Right renal cortex interstitium (tissue), 3 donors: ENCODE measurements around the gene CPA3. TPM values are rescaled to one million over a fixed set of nuclear protein-coding genes. Genes with fewer than 3 reads are reported as not detected.

Source experiments
- DNase-seq, 3 donors: peaks; one replicate each; pipeline ENCODE4 v3.0.0-alpha.2; 2013; ENCODE audit warnings: low read depth in 3 of 3, low spot score in 2 of 3
- polyA plus RNA-seq, 3 donors: library from polyadenylated mRNA; unstranded; fragments of 120-200 nt; gene quantifications; one replicate each; pipeline ENCODE4 v1.2.1, GENCODE V29; 2013; ENCODE audit not compliant: insufficient read length in 3 of 3

Gene CPA3
- under 1 TPM; 0.21 to 0.61 (median 0.58) TPM for polyA plus RNA-seq

DNA sequence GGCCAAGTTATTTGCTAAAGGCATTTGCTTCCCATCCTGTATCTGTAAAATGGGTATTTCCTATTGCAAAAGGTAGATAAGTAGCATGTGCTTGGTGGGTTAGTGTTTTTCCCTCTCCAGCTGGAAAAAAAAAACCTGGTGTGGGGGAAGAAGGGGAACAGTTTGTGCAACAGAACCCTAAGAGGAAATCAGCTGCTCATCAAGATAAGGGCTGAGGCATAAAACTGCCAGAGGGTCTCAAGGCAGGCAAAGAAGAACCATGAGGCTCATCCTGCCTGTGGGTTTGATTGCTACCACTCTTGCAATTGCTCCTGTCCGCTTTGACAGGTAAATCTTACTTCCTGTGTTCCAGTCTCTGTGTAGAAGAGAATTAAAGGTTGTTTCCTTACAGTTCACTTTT lies at the start of gene CPA3:
Gene CPA3, plus strand, starts transcription at position 248 of the 400 bp plus-strand sequence. Its CDS starts 12 bp downstream, at position 260.
- no peak for DNase-seq

- DNase-seq = no peak
Measured at GRCh38 chr3:148815316-148816110, 49.6 kb upstream of the CPA3 start.

- DNase-seq = no peak
Measured at GRCh38 chr3:148816427-148816826, 48.7 kb upstream of the CPA3 start.

DNA sequence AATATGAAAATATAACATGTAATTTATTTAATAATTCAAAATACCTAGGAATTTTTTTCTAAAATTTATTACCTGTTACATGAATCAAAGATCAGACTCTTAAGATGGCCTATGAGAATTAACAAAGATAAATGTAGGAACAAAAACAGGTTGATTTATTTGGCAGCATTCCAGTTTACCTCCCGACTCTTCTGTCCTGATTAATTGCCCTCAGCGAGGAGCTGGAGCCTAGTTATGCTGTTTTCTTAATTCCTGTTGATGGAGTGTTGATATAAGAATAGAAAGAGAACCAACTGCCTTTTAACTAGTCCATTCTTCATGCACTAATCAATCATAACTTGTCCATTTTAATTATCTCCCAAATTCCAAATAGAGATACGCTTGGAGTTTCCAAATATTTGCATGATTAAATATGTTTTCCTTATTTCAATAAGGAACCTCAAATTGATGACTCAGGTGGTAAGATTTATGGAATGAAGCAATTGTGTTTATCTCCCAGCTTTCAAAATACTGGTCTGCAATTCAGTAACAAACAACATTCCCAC lies 48.0 kb upstream of the CPA3 start:
- DNase-seq = no peak

GRCh38 chr3:148820361-148821245 lies 44.5 kb upstream of the CPA3 start:
- no peak for DNase-seq

- no peak for DNase-seq
Measured at GRCh38 chr3:148823026-148823425, 42.1 kb upstream of the CPA3 start.

DNA sequence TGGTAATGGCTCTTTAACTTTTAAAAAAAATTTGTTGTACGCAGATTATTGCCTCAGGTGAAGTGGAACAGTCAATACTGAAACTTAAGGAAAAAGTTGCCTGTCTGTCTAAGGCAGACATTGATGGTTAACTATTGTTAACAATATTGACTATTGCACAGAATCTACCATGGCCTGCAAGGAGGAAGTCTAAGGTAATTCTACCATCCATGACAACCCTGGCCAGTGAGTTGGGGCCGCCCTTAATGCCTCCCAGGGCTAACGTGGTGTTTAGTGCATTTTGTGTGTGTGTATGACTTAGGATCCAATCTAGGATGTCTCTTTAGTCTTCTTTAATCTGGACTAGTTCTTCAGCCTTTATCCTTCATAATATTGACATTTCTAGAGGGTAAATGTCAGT lies 39.6 kb upstream of the CPA3 start:
- DNase-seq = no peak

DNA sequence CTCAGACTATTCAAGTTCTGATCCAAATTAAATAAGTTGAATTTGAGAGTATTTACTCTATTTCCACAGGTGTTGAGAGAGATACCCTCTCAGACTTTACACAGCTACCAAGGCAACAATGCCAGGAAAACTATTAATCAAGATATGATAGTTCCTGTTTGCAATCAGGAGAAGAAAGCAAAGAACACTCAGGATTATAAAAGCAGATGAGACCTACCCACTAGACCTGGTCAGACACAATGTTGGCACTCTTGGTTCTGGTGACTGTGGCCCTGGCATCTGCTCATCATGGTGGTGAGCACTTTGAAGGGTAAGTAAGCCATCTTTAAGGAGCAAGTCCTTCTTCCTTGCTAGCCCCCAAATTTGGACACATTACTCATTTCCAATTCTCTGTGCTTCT lies 37.5 kb upstream of the CPA3 start, which contains the start of gene CPB1:
Gene CPB1, plus strand, starts transcription at position 227 of the 400 bp plus-strand sequence. Its CDS starts 13 bp downstream, at position 240.
- DNase-seq = no peak

DNA sequence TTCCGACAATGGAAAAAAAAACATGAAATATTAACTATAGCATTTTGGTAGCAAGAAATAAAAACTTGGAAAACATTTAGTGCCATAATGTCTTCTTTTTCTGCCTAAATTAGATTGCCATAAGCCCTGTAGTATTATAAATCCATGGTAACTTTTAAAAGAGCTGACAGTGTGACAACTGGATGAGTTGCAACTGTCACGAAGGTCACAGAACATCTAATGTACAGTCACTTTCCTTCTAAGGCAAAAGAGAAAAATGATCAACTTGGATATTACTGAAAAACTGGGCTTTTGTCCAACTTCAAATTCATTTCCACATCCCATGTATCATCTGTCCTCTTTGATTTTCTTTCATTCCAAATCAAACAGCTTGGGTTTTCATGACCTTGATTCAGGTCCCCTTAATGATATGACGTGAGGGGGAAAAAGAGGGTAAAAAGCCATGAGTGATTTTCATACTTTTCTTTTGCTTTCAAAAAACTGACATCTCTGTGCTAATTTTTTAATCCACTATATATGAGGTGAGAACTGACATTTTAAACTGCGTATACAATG lies 36.9 kb upstream of the CPA3 start:
- no peak for DNase-seq

DNA sequence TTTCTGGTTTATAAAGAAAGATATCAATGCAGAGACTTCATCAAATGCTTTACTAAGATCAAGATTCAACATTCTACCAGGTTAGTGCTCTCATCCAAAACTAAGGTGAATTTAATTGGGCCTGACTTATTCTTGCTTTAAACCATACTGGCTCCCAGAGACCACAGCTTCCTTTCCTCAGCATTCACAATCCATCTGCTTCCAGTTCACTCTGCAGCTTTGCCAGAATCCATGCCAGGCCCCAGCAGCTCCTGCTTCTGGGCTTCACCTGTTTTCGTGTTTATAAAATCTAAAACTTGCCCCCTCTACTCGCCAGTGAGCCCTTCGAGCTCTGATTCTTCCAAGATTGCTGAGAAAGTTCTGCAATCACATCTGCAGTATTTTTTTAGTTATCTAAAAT lies 35.2 kb upstream of the CPA3 start:
- DNase-seq = no peak

- DNase-seq = no peak
Measured at GRCh38 chr3:148833223-148833622, 31.9 kb upstream of the CPA3 start.

- no peak for DNase-seq
Measured at GRCh38 chr3:148839805-148840204, 25.3 kb upstream of the CPA3 start.

GRCh38 chr3:148840451-148840850 lies 24.6 kb upstream of the CPA3 start:
- no peak for DNase-seq

DNA sequence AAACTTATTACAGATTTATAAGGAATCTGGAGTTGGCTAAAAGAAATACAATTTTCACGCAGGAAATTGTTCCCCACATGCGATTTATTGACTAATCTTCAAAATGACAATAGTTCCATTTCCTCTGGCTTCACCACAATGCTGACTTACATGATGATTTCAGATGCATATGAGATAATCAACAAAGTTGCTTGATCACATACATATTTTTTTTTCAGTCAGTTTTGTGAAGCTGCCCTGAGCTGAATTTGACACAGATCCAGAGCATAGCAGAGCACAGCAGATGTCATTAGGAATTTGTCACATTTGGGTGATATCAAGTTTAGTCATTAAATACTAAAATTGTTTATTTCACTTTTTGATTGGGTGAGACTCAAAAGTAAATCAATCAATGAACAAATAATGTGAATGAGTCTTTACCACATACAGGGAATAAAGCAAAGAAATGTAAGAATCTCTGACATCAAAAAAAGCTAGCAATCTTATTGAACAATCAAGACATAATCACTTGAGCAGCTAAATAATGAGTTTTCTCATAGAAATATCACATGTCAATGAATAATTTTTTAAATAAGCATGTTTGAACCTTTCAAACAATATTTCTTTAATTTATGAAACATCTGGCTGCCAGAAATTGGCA lies 19.2 kb upstream of the CPA3 start:
- no peak for DNase-seq

- no peak for DNase-seq
Measured at GRCh38 chr3:148847351-148847750, 17.7 kb upstream of the CPA3 start.

- no peak for DNase-seq
Measured at GRCh38 chr3:148848410-148848809, 16.7 kb upstream of the CPA3 start.

GRCh38 chr3:148852271-148852992 lies 12.7 kb upstream of the CPA3 start:
- DNase-seq = no peak

DNA sequence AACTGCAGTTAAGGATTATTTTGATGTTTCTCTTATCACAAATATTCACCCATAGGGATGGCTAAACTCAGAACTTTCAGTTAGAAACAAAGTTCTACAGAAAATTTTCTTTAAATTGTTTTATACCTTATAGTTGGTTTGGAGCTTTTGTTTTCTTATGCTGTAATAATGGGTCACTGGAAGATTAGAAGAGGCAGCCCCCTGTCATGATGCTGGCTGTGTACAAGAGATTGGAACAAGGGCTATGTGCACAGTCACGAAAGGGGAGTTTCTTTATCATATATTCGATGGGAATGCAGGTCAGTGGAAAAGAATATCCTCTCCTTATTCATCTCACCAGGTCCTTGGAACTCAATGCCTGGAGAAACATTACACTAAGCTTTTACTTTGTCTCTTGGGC lies 12.0 kb upstream of the CPA3 start:
- DNase-seq = no peak

GRCh38 chr3:148854061-148854460 lies 11.0 kb upstream of the CPA3 start:
- DNase-seq = no peak

DNA sequence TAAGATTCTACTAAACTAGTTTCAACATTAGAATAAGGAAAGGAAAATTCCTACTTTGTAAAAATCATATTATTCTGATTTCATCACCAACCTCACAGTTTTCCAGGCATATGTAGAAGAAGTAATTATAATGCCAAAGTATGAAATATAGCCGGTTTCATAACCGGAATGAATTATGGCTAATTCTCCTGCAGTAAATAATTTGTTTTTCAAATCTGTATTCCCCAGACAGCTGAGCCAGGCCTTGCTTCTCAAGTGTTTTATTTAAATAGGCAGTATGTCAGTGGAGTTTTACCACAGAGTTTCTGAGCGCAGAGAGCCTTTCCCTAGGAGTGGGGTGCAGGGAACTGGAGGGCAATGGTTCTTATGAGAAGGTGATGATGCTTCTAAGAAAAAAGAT lies 8.7 kb upstream of the CPA3 start:
- DNase-seq = no peak
